Activated naive CD8-positive, alpha-beta T cell treated with anti-CD3 and anti-CD28 coated beads, Interleukin-2, amount 10 ng/mL, durations not matched to agents 7 days and 5 days (primary cell): ENCODE results near the gene SMIM44. TPM values are rescaled to one million over a fixed set of nuclear protein-coding genes. Genes with fewer than 3 reads are reported as not detected.
"Not testable (repeated sequence)": the region's sequence is repeated elsewhere in the genome, so short reads cannot be mapped to it uniquely, and the experiment has no call there.

ENCODE experiments used
- ATAC-seq: fragments of 150-1000 bp; cut with Tn5 transposase; one replicate; pipeline ENCODE4 v1.10.0; 2021; ENCODE audit warnings: low read depth, moderate library complexity
- POLR2A ChIA-PET: fragments of 350-600 bp; sonication (Branson Sonifier 250); formaldehyde crosslinking; loops from one replicate; lab custom pipeline; 2021; ENCODE audit warnings: antibody characterized with exemption; lab: Charles Lee
- DNase-seq: peaks from one replicate; pipeline ENCODE4 v3.0.0; 2021
- H3K27ac Mint-ChIP-seq: one replicate; pipeline ENCODE4 v1.8.0; 2022; ENCODE audit warnings: mild to moderate bottlenecking, mixed read lengths
- H3K27me3 Mint-ChIP-seq: one replicate; pipeline ENCODE4 v1.8.0; 2022; ENCODE audit warnings: mild to moderate bottlenecking, moderate library complexity, mixed read lengths
- H3K36me3 Mint-ChIP-seq: one replicate; pipeline ENCODE4 v1.8.0; 2021; ENCODE audit warnings: mild to moderate bottlenecking, mixed read lengths
- H3K4me1 Mint-ChIP-seq: one replicate; pipeline ENCODE4 v1.8.0; 2021; ENCODE audit warnings: mixed read lengths
- H3K4me3 Mint-ChIP-seq: one replicate; pipeline ENCODE4 v1.8.0; 2022; ENCODE audit warnings: mild to moderate bottlenecking, moderate library complexity, mixed read lengths
- H3K9me3 Mint-ChIP-seq: one replicate; pipeline ENCODE4 v1.8.0; 2021; ENCODE audit warnings: mixed read lengths
- total RNA-seq, 2 experiments: library from RNA; stranded (reverse); gene quantifications; one replicate each; pipeline ENCODE4 v1.2.3, GENCODE V29; 2021

The SMIM44 gene
- total RNA-seq, 2 experiments from 2014 or later: not detected

- no peaks in the 10 kb centered on the region for H3K27me3 Mint-ChIP-seq
- DNase-seq (no peak), ATAC-seq (no peak)
- POLR2A ChIA-PET: no interaction called here
- H3K4me1 Mint-ChIP-seq: peaks cover 3% of the 10 kb centered on the region
- H3K36me3 Mint-ChIP-seq: no peaks in the 10 kb centered on the region
- no peak overlapping the region for H3K27ac Mint-ChIP-seq
- H3K9me3 Mint-ChIP-seq: peaks cover 2% of the 10 kb centered on the region
- no peak overlapping the region for H3K4me3 Mint-ChIP-seq
These were observed 20.1 kb downstream of the SMIM44 start for GRCh38 chr19:3462991-3463713.

GRCh38 chr19:3459965-3460582 lies 23.2 kb downstream of the SMIM44 start:
- Mint-ChIP-seq H3K4me1 (peaks cover 3% of the 10 kb centered on the region), H3K36me3 (no peaks in the 10 kb centered on the region), H3K27ac (no peak overlapping the region), H3K27me3 (no peaks in the 10 kb centered on the region), H3K4me3 (no peak overlapping the region), H3K9me3 (no peaks in the 10 kb centered on the region)
- ATAC-seq (no peak), DNase-seq (no peak)
- POLR2A ChIA-PET: no interaction called here

GRCh38 chr19:3459089-3459881 lies 24.0 kb downstream of the SMIM44 start:
- Mint-ChIP-seq H3K9me3 (no peaks in the 10 kb centered on the region), H3K27ac (no peak overlapping the region), H3K4me1 (peaks cover 3% of the 10 kb centered on the region), H3K27me3 (no peaks in the 10 kb centered on the region), H3K36me3 (no peaks in the 10 kb centered on the region), H3K4me3 (no peak overlapping the region)
- POLR2A ChIA-PET: no interaction called here
- DNase-seq: no peak
- no peak for ATAC-seq

- ATAC-seq (no peak), DNase-seq (no peak)
- POLR2A ChIA-PET: no interaction called here
- Mint-ChIP-seq H3K27me3 (no peaks in the 10 kb centered on the region), H3K36me3 (no peaks in the 10 kb centered on the region), H3K4me3 (no peak overlapping the region), H3K9me3 (no peaks in the 10 kb centered on the region), H3K4me1 (peaks cover 3% of the 10 kb centered on the region), H3K27ac (no peak overlapping the region)
These were observed 24.8 kb downstream of the SMIM44 start for GRCh38 chr19:3458229-3459088.

GRCh38 chr19:3457528-3458228 lies 25.6 kb downstream of the SMIM44 start:
- POLR2A ChIA-PET: no interaction called here
- Mint-ChIP-seq H3K27ac (no peak overlapping the region), H3K27me3 (no peaks in the 10 kb centered on the region), H3K36me3 (no peaks in the 10 kb centered on the region), H3K9me3 (no peaks in the 10 kb centered on the region), H3K4me1 (peaks cover 3% of the 10 kb centered on the region), H3K4me3 (no peak overlapping the region)
- ATAC-seq: no peak
- DNase-seq: no peak

GRCh38 chr19:3456925-3457527 lies 26.2 kb downstream of the SMIM44 start:
- Mint-ChIP-seq H3K4me3 (no peak overlapping the region), H3K27me3 (no peaks in the 10 kb centered on the region), H3K9me3 (no peaks in the 10 kb centered on the region), H3K4me1 (peaks cover 3% of the 10 kb centered on the region), H3K36me3 (no peaks in the 10 kb centered on the region), H3K27ac (no peak overlapping the region)
- DNase-seq (no peak), ATAC-seq (peak; percentile 17)
- POLR2A ChIA-PET: no interaction called here

- H3K27ac Mint-ChIP-seq: no peak overlapping the region
- peaks cover under 1% of the 10 kb centered on the region for H3K36me3 Mint-ChIP-seq
- no peaks in the 10 kb centered on the region for H3K27me3 Mint-ChIP-seq
These were observed 27.2 kb downstream of the SMIM44 start for GRCh38 chr19:3455960-3456601.

GRCh38 chr19:3455393-3455955 lies 27.8 kb downstream of the SMIM44 start:
- no peak for ATAC-seq
- Mint-ChIP-seq H3K36me3 (peaks cover 2% of the 10 kb centered on the region), H3K4me1 (peaks cover 7% of the 10 kb centered on the region), H3K9me3 (no peaks in the 10 kb centered on the region), H3K4me3 (no peak overlapping the region), H3K27me3 (no peaks in the 10 kb centered on the region), H3K27ac (no peak overlapping the region)
- no peak for DNase-seq
- POLR2A ChIA-PET: no interaction called here

More at GRCh38 chr19:3455960-3456601, 27.2 kb downstream of the SMIM44 start:
- no peak for DNase-seq
- ATAC-seq: no peak
- H3K4me3 Mint-ChIP-seq: no peak overlapping the region
- H3K9me3 Mint-ChIP-seq: no peaks in the 10 kb centered on the region
- peaks cover 4% of the 10 kb centered on the region for H3K4me1 Mint-ChIP-seq
- POLR2A ChIA-PET: no interaction called here

- peaks cover 7% of the 10 kb centered on the region for H3K4me1 Mint-ChIP-seq
- ATAC-seq: no peak
- no peaks in the 10 kb centered on the region for H3K27me3 Mint-ChIP-seq
- POLR2A ChIA-PET: no interaction called here
- no peak overlapping the region for H3K27ac Mint-ChIP-seq
- no peaks in the 10 kb centered on the region for H3K9me3 Mint-ChIP-seq
- no peak overlapping the region for H3K4me3 Mint-ChIP-seq
- peaks cover 2% of the 10 kb centered on the region for H3K36me3 Mint-ChIP-seq
- no peak for DNase-seq
These were observed 28.4 kb downstream of the SMIM44 start for GRCh38 chr19:3454656-3455392.

GRCh38 chr19:3453840-3454239 lies 29.4 kb downstream of the SMIM44 start:
- peaks cover 5% of the 10 kb centered on the region for H3K4me1 Mint-ChIP-seq
- peaks cover 2% of the 10 kb centered on the region for H3K36me3 Mint-ChIP-seq
- ATAC-seq (no peak), DNase-seq (no peak)
- POLR2A ChIA-PET: no interaction called here
- H3K4me3 Mint-ChIP-seq: no peak overlapping the region
- no peak overlapping the region for H3K27ac Mint-ChIP-seq
- no peaks in the 10 kb centered on the region for H3K27me3 Mint-ChIP-seq
- no peaks in the 10 kb centered on the region for H3K9me3 Mint-ChIP-seq

- H3K27me3 Mint-ChIP-seq, H3K4me3 Mint-ChIP-seq, ATAC-seq, H3K27ac Mint-ChIP-seq, H3K4me1 Mint-ChIP-seq, POLR2A ChIA-PET, H3K36me3 Mint-ChIP-seq, DNase-seq, H3K9me3 Mint-ChIP-seq: not testable (repeated sequence)
These were observed 30.4 kb downstream of the SMIM44 start for GRCh38 chr19:3452942-3453214.
